HG03520 (cell line): Measurements from ENCODE around the gene STAT6.

Source experiments
- ATAC-seq: cut with Tn5 transposase; IDR thresholded peaks from one replicate; pipeline ENCODE4 v1.9.1; 2021; ENCODE audit warnings: mild to moderate bottlenecking, moderate library complexity; ENCODE audit not compliant: unreplicated experiment

STAT6 gene

DNA sequence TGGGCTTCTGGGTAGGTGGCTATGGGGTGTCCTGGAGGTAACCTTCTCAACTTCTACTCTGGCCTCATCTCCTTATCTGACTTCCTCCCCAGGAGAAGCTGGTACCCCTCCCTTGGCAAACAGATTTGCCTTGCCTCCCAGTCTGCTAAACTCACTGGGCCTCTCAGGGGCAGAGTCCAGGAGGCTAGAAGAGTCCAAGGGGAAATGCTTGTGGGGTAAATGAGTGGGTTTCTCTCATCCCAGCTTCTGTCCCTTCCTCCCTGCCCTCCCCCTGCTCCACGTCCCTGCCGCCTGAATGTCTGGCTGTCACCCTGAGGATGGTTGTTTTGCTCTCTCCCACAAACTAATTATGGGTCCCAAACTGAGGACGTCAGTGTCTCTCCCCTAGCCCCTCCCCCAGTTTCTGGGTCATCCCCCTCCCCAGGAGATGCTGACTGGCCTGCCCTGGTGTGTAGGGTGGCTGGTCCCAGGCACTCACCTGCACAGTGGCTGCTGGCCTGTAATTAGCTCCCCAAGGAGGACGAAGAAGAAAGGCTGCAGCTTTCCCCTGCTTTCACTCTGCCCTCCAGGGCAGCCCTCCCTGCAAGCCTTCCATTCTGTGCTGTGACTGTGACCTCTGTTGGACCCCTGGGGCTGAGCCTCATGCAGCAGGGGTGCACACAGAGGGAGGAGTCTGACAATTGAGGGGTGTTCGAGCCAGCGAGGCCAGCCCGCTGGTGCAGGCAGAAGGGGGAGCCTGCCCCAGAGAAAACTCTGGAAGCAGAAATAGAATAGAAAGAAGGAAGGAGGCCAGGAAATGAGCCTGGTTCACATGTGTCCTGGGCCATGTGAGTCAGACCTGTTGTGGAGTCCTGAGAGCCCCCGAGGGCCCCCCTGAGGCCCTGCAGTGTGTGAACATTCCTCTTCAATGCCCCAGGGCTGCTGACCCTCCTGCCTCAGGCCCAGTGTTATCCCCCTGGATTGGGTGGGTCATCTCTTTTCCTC lies 36.1 kb upstream of the STAT6 start, which contains the start of gene LRP1-AS:
Gene LRP1-AS (minus strand): TSS at position 659 of the 984 bp plus-strand sequence.
- ATAC-seq: no peak

DNA sequence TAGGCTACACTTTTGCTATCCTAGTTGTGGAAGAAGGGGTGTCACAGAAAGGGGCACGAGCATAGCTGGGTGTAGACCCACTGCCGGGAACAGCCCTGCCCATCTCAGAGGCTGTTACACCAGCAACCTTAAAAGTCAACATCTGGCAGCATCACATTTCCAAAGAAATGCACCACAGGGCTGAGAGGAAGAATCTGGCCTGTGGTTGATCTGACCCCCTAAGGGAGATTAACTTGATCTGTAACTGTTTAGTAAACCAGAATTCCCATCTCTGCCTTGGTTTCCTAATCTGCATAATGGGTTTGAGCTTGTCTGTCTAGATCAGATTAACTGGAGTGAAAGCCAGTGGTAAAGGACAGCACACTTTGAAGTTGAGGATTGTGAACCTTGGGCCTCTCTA lies 34.9 kb upstream of the STAT6 start:
- no peak for ATAC-seq

GRCh38 chr12:57145460-57146059 lies 34.4 kb upstream of the STAT6 start:
- ATAC-seq: no peak

DNA sequence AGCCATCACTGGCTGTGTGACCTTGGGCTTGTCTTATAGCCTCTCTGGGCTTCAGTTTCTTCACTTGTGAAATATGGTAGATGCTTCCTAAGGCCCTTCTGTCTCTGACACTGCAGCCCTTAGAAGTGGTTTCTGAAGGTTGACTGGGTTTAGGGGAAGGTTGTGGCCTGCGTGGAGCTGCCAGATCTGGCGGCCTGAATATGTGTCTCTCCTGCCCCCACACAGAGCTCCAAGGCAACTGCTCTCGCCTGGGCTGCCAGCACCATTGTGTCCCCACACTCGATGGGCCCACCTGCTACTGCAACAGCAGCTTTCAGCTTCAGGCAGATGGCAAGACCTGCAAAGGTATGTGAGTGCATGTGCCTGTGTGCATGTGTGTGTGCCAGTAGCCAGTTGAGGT lies 32.3 kb upstream of the STAT6 start:
- no peak for ATAC-seq

- no peak for ATAC-seq
These were observed 31.6 kb upstream of the STAT6 start for GRCh38 chr12:57142727-57143126.

GRCh38 chr12:57142121-57142520 lies 31.0 kb upstream of the STAT6 start:
- ATAC-seq: no peak

DNA sequence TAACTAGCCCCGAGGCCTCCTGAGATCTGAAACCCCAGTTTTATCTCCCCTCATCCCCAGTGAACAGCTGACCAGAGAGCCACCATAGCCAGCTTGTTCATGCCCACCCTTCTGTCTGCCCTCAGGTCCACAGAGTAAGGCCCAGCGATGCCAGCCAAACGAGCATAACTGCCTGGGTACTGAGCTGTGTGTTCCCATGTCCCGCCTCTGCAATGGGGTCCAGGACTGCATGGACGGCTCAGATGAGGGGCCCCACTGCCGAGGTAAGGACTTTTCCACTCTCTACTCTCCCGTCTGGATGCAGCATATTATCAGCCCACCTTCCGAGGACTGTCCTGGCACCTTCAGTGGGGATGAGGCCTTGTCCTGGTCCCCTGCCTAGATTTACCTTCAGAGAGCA lies 30.1 kb upstream of the STAT6 start:
- ATAC-seq: no peak

- no peak for ATAC-seq
These were observed 28.9 kb upstream of the STAT6 start for GRCh38 chr12:57139796-57140649.

GRCh38 chr12:57138526-57139272 lies 27.5 kb upstream of the STAT6 start:
- no peak for ATAC-seq

DNA sequence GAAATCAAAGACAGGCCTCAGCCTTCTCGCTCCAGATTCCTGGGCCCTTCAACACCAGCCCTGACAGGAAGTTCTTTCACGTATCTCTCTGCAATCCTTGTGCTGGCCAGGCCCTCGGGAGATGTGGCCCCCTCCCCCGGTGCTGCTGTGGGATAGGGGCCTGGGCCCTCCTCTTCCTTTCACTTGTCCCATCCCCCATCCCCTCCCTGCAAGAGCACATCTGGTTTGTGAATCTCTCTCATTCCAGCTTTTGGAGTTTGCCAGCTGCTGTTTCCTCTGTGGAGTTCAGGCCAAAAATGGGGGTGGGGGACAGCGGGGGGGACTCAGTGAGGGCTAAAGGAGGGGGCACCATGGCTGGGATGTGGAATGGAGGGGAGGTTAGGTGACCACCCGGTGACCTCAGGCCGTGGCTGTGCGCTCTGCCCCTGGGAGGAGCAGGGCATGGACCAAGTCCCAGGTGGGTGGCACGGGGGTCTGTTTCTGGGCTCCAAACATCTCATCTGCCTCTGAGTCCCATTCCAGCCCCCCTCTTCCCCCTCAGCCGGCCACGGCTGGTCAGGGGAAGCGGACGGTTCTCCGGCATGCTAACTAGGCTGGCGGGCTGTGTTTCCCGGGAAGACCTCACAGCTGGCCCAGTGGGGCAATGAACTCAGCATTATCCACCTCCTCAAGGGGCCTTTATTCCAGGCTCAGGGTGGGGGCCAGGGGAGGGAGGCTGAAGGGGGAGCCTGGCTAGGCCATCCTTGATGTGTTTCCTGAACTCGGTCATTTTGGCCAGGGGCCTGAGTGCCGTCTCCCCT lies 24.6 kb upstream of the STAT6 start:
- ATAC-seq: no peak

GRCh38 chr12:57134949-57135348 lies 23.8 kb upstream of the STAT6 start:
- ATAC-seq: no peak

GRCh38 chr12:57133916-57134315 lies 22.8 kb upstream of the STAT6 start:
- no peak for ATAC-seq

DNA sequence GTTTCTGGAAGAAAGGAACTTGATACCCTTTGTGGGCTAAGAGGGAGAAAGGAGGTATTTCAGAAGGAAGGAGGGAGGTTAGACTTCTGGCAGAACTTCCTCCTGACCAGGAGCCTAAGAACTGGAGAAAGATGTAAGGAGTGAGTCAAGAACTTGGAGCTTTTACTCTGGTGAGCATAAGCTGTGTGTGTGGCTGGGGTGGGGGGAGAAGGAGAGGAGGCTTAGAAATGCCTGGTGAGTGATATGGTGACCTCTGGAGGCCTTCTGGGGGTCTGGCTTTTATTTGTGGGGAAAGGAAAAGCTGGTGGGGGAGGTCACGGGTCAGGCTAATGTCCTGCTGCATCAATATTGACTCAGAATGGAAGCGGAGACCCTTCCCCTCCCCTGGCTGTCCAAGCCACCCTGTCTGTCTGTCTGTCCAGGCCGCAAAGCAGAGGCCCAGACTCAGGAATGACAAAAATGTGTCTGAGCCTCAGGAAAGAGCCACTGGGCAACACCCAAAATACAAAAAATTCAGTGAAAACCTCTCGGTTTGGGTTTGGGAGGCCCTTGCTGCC lies 21.9 kb upstream of the STAT6 start:
- no peak for ATAC-seq

DNA sequence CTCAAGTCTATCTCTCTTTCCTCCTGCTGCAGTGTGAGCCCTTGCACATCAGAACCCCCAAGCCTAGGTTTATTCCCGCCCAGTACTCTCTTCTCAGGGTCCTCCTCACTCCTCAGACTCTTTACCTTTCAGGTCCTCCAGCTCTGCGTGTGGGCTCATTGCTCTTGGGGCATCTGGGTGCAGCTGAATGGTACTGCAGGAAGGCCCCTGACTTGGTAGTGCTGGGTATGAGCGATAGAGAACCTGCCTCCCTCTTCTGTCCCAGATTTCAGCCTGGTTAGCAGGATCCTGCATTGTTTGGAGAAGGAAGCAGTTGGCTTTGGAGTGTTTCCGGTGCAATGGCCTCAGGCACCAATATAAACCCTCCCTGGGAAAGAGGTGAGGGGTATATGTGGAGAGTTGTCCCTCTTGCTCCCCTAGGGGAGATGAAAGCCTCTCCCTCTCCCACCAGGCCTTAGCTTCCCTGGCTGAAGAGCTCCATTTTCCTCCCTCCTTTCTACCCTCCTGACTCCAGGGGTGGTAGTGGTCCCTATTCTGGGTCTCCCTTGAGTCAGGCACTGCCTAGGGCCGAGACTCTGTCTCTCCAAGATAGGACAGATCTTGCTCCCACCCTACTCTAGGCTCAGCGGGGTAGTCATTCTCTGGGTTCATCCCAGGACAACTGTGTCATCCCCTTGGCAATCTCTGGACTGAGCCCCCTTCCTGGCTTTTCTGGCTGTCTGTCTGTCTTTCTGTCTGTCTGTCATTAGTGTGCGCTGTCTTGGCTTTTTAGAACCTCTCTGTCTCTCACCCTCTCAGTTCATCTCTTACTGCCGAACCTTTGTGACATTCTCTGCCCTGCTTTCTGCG lies 21.0 kb upstream of the STAT6 start:
- no peak for ATAC-seq

DNA sequence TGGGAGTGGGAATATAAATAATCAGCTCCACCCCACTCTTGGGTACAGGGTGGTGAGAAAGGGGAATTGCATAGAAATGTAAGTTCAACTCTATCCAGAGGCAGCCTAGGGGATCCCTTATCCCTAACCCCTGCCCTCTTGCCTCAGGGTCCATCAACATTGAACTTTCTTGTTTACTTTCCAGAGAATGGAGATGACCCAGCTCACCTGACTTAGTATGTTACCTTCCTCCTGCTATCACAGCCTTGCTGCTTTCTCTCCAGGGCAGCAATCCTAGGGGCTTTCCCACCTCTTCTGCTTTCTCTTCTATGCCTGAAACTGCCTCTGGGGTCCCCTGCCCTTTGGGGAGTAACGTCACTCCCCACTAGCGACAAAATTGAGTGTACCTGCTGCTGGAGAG lies 19.8 kb upstream of the STAT6 start:
- ATAC-seq: no peak

DNA sequence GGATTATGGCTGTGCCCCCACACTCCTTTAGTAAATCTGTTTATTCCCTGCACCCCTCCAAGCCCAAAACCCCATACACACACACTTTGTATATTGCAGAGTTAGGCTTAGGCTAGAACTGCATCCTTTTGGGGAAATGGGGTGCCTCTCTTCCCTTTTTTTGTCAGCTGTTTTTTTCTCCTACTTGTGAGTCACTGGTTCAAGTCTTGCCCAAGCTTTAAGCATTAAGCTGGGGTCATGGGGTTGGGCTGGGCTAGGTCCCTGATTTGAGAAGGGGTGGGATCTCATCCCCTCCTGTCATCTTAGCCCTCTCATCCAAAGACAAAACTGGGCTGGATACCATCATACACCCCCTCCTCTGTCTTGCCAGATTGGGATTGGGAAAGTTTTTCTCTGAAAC lies 18.7 kb upstream of the STAT6 start:
- ATAC-seq: no peak

- ATAC-seq: no peak
These were observed 18.2 kb upstream of the STAT6 start for GRCh38 chr12:57129321-57129842.

DNA sequence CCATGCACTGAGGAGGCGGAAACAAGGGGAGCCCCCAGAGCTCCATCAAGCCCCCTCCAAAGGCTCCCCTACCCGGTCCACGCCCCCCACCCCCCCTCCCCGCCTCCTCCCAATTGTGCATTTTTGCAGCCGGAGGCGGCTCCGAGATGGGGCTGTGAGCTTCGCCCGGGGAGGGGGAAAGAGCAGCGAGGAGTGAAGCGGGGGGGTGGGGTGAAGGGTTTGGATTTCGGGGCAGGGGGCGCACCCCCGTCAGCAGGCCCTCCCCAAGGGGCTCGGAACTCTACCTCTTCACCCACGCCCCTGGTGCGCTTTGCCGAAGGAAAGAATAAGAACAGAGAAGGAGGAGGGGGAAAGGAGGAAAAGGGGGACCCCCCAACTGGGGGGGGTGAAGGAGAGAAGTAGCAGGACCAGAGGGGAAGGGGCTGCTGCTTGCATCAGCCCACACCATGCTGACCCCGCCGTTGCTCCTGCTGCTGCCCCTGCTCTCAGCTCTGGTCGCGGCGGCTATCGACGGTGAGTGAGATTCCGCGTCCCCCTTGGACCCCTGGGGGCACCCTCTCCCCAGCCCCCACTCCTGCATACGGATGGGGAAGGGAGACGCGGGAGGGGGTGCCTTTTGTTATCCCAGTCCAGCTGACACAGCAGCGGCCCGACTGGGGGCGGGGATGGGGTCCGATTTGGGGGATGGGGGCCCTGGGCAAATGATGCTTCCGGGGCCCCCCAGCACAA lies 17.5 kb upstream of the STAT6 start:
- no peak for ATAC-seq
